Measurements from ENCODE around the gene CASKIN1. TPM values are rescaled to one million over a fixed set of nuclear protein-coding genes. Genes with fewer than 3 reads are reported as not detected.

The CASKIN1 gene
- total and polyA plus RNA-seq, 2 of the 8 experiments (the other 6 are each of a cell fraction or from before 2014, with no cell fraction given) = 1.2 to 6.4 TPM

DNA sequence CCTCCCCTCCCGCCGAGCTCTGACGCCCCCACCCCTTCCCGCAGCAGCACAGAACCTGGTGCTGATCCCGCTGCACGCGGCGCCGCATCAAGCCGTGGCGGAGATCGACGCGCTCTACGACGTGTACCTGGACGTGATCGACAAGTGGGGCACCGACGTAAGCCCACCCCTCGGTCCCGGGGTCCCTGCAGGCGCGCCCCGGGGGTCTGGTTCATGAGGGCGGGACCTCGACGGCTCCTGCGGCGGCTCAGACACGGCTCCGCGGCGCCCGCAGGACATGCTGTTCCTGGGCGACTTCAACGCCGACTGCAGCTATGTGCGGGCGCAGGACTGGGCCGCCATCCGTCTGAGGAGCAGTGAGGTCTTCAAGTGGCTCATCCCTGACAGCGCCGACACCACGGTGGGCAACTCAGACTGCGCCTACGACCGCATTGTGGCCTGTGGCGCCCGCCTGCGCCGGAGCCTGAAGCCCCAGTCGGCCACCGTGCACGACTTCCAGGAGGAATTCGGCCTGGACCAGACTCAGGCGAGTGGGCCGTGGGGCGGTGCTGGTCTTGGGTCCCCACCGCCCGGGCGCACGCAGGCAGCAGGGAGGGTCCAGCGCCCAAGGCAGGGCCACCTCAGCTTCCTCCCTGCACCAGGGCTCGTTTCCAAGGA is 41.2 kb upstream of the CASKIN1 start (continued):
- TF ChIP-seq E2F6 (IDR thresholded peaks at IDR 0.05) = 0 out of 2 replicates have a peak, but pooled peaks have one; percentile 31
- no peak for TF ChIP-seq KDM5A (IDR thresholded peaks at IDR 0.05; ENCODE audit: low read length)
- TF ChIP-seq, protein P1, sequence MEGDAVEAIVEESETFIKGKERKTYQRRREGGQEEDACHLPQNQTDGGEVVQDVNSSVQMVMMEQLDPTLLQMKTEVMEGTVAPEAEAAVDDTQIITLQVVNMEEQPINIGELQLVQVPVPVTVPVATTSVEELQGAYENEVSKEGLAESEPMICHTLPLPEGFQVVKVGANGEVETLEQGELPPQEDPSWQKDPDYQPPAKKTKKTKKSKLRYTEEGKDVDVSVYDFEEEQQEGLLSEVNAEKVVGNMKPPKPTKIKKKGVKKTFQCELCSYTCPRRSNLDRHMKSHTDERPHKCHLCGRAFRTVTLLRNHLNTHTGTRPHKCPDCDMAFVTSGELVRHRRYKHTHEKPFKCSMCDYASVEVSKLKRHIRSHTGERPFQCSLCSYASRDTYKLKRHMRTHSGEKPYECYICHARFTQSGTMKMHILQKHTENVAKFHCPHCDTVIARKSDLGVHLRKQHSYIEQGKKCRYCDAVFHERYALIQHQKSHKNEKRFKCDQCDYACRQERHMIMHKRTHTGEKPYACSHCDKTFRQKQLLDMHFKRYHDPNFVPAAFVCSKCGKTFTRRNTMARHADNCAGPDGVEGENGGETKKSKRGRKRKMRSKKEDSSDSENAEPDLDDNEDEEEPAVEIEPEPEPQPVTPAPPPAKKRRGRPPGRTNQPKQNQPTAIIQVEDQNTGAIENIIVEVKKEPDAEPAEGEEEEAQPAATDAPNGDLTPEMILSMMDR (IDR thresholded peaks at IDR 0.05; ENCODE audit: control extremely low read depth in 1 of 3, insufficient read depth in 1 of 3, low read depth in 1 of 3, low read length in 3 of 3) = no peak
- peak; percentile 44 for TF ChIP-seq MAX (IDR thresholded peaks at IDR 0.05)
- no peak for TF ChIP-seq KDM4A (IDR thresholded peaks at IDR 0.05; ENCODE audit: low read depth, low read length, severe bottlenecking)

Measured in H1 (cell line).